Measurements from ENCODE around the gene HCLS1. TPM values are rescaled to one million over a fixed set of nuclear protein-coding genes. Genes with fewer than 3 reads are reported as not detected.

The HCLS1 gene
- total RNA-seq, 1 donor from 2014 or later, result 0.12 TPM

- DNase-seq (ENCODE audit: low read depth), result no peak
- TF ChIP-seq CTCF (conservative IDR thresholded peaks at IDR 0.05; ENCODE audit: low read depth, low read length), result no peak
- H3K4me3 ChIP-seq (ENCODE audit: low read depth, low read length), result no peak overlapping the region
These were observed 1.8 kb downstream of the HCLS1 start for GRCh38 chr3:121658716-121659435.

- DNase-seq (ENCODE audit: low read depth), result no peak
- TF ChIP-seq CTCF (conservative IDR thresholded peaks at IDR 0.05; ENCODE audit: low read depth, low read length), result no peak
- H3K4me3 ChIP-seq (ENCODE audit: low read depth, low read length), result no peak overlapping the region
These were observed 6.0 kb downstream of the HCLS1 start for GRCh38 chr3:121654493-121655385.

GRCh38 chr3:121651684-121652083, 9.0 kb downstream of the HCLS1 start:
- no peak for TF ChIP-seq CTCF (conservative IDR thresholded peaks at IDR 0.05; ENCODE audit: low read depth, low read length)
- H3K4me3 ChIP-seq (ENCODE audit: low read depth, low read length), result no peak overlapping the region
- no peak for DNase-seq (ENCODE audit: low read depth)

GRCh38 chr3:121649645-121650044, 11.1 kb downstream of the HCLS1 start:
- no peak for TF ChIP-seq CTCF (conservative IDR thresholded peaks at IDR 0.05; ENCODE audit: low read depth, low read length)

GRCh38 chr3:121648219-121648958, 12.3 kb downstream of the HCLS1 start:
- no peak overlapping the region for H3K4me3 ChIP-seq (ENCODE audit: low read depth, low read length)
- TF ChIP-seq CTCF (conservative IDR thresholded peaks at IDR 0.05; ENCODE audit: low read depth, low read length), result no peak
- DNase-seq (ENCODE audit: low read depth), result no peak

More at GRCh38 chr3:121649645-121650044, 11.1 kb downstream of the HCLS1 start:
- DNase-seq (ENCODE audit: low read depth), result no peak
- H3K4me3 ChIP-seq (ENCODE audit: low read depth, low read length), result no peak overlapping the region

GRCh38 chr3:121645054-121645453, 15.6 kb downstream of the HCLS1 start:
- DNase-seq (ENCODE audit: low read depth), result no peak
- TF ChIP-seq CTCF (conservative IDR thresholded peaks at IDR 0.05; ENCODE audit: low read depth, low read length), result no peak
- no peak overlapping the region for H3K4me3 ChIP-seq (ENCODE audit: low read depth, low read length)
